ENCODE data around the gene RNF214. TPM values are rescaled to one million over a fixed set of nuclear protein-coding genes. Genes with fewer than 3 reads are reported as not detected.

RNF214 gene
- total and polyA plus RNA-seq, 3 donors from 2014 or later, result 37.8 to 48.9 (median 44.9) TPM

GRCh38 chr11:117328375-117329010 lies 96.0 kb downstream of the RNF214 start:
- intact Hi-C loops (cut with DNase I; ENCODE audit: low total_unique reads), result no loop called here

DNA sequence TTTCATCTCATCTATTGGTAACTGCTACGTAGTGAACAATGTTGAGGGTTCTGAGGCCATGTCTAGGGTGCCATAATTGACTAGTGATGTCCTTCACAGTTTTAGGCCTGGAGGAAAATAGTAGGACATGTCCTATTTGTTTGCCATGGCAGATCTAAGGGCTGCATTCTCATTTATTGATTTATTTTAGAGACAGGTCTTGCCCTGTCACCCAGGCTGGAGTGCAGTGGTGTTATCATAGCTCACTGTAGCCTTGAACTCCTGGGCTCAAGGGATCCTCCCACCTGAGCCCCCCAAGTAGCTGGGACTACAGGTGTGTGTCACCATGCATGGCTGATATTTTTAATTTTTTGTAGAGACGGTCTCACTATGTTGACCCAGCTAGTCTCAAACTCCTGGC lies 100.4 kb downstream of the RNF214 start:
- intact Hi-C loops (cut with DNase I; ENCODE audit: low total_unique reads), result no loop called here
- no peak for DNase-seq
- H3K4me1 ChIP-seq, result peaks cover 3% of the 10 kb centered on the region
- H3K4me3 ChIP-seq, result no peak overlapping the region
- H3K27me3 ChIP-seq, result no peaks in the 10 kb centered on the region
- WGBS, 2 donors, result 49 to 95% methylated on average over 2 of the region's 2 CpGs
- no peak overlapping the region for H3K27ac ChIP-seq
- H3K9me3 ChIP-seq, result no peaks in the 10 kb centered on the region
- no peaks in the 10 kb centered on the region for H3K36me3 ChIP-seq (ENCODE audit: low read depth, missing control alignments)
- TF ChIP-seq, protein P1, sequence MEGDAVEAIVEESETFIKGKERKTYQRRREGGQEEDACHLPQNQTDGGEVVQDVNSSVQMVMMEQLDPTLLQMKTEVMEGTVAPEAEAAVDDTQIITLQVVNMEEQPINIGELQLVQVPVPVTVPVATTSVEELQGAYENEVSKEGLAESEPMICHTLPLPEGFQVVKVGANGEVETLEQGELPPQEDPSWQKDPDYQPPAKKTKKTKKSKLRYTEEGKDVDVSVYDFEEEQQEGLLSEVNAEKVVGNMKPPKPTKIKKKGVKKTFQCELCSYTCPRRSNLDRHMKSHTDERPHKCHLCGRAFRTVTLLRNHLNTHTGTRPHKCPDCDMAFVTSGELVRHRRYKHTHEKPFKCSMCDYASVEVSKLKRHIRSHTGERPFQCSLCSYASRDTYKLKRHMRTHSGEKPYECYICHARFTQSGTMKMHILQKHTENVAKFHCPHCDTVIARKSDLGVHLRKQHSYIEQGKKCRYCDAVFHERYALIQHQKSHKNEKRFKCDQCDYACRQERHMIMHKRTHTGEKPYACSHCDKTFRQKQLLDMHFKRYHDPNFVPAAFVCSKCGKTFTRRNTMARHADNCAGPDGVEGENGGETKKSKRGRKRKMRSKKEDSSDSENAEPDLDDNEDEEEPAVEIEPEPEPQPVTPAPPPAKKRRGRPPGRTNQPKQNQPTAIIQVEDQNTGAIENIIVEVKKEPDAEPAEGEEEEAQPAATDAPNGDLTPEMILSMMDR (IDR thresholded peaks at IDR 0.05), result no peak
- no peak for TF ChIP-seq POLR2A (IDR thresholded peaks at IDR 0.05)

More at GRCh38 chr11:117328375-117329010, 96.0 kb downstream of the RNF214 start:
- WGBS, 2 donors, result 3% methylated on average over 15 of the region's 15 CpGs
- peak overlapping the region; percentile 67 to 83 for H3K4me3 ChIP-seq
- DNase-seq, result peak; percentile 58
- H3K36me3 ChIP-seq (ENCODE audit: low read depth, missing control alignments), result no peaks in the 10 kb centered on the region
- no peaks in the 10 kb centered on the region for H3K9me3 ChIP-seq
- H3K27ac ChIP-seq, result peak overlapping the region; percentile 82 to 90
- TF ChIP-seq, protein P1 (IDR thresholded peaks at IDR 0.05), result no peak
- TF ChIP-seq POLR2A (IDR thresholded peaks at IDR 0.05), result no peak
- H3K4me1 ChIP-seq, result peaks cover 3% of the 10 kb centered on the region
- no peaks in the 10 kb centered on the region for H3K27me3 ChIP-seq

DNA sequence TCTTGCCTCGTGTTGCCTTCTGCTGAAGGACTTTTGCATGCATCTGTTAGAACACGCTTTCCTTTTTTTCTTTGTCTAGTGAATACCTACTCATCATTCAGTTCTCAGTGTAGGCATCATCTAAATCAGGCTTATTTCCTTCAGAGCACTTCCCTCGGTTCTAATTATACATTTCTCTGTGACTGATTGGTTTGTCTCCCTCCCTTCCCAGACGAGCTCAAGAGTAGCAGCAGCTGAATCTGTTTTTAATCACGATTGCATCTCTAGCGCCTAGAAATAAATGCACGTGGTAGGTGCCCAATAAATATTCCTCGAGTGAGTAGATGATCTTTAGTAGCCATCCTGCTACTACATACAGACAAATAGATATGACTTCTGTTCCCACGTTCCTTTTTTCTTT lies 101.4 kb downstream of the RNF214 start:
- no peak for DNase-seq
- H3K4me1 ChIP-seq, result peaks cover 2% of the 10 kb centered on the region
- H3K9me3 ChIP-seq, result no peaks in the 10 kb centered on the region
- intact Hi-C loops (cut with DNase I; ENCODE audit: low total_unique reads), result no loop called here
- 82 to 85% methylated on average over 9 of the region's 9 CpGs for WGBS, 2 donors
- no peak overlapping the region for H3K27ac ChIP-seq
- TF ChIP-seq, protein P1 (IDR thresholded peaks at IDR 0.05), result no peak
- TF ChIP-seq POLR2A (IDR thresholded peaks at IDR 0.05), result no peak
- H3K36me3 ChIP-seq (ENCODE audit: low read depth, missing control alignments), result no peaks in the 10 kb centered on the region
- no peaks in the 10 kb centered on the region for H3K27me3 ChIP-seq
- H3K4me3 ChIP-seq, result no peak overlapping the region

DNA sequence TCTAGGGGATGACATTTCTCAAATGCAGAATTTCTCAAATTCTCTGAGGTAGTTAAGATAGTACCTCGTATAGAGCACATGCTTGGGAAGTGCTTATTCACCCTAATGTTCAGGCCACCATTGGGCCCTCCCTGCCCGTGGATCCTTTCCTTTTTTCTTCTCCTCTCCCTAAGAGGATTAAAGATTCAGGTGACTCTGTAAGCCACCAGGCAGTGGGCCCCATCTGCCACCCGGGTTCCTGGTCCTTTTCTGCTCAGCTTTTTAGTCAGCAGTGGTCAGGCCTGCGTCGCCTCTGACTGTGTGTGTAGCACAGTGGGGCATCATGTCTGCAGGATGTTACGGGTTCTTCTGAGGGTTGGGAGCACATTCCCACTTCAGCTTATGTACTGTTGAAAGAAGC lies 102.4 kb downstream of the RNF214 start:
- WGBS, 2 donors, result 91 to 96% methylated on average over 6 of the region's 6 CpGs
- intact Hi-C loops (cut with DNase I; ENCODE audit: low total_unique reads), result no loop called here
- H3K36me3 ChIP-seq (ENCODE audit: low read depth, missing control alignments), result no peaks in the 10 kb centered on the region
- no peak for DNase-seq
- TF ChIP-seq, protein P1 (IDR thresholded peaks at IDR 0.05), result no peak
- no peak for TF ChIP-seq POLR2A (IDR thresholded peaks at IDR 0.05)
- no peak overlapping the region for H3K4me3 ChIP-seq
- H3K4me1 ChIP-seq, result no peaks in the 10 kb centered on the region
- no peak overlapping the region for H3K27ac ChIP-seq
- no peaks in the 10 kb centered on the region for H3K27me3 ChIP-seq
- no peaks in the 10 kb centered on the region for H3K9me3 ChIP-seq

- Histone ChIP-seq H3K4me3 (no peak overlapping the region), H3K27ac (no peak overlapping the region), H3K27me3 (no peaks in the 10 kb centered on the region), H3K36me3 (ENCODE audit: low read depth, missing control alignments) (no peaks in the 10 kb centered on the region), H3K9me3 (no peaks in the 10 kb centered on the region), H3K4me1 (no peaks in the 10 kb centered on the region)
- WGBS, 2 donors, result 91% methylated on average over 5 of the region's 5 CpGs
- TF ChIP-seq, protein P1 (IDR thresholded peaks at IDR 0.05), result no peak
- TF ChIP-seq POLR2A (IDR thresholded peaks at IDR 0.05), result no peak
- intact Hi-C loops (cut with DNase I; ENCODE audit: low total_unique reads), result no loop called here
- DNase-seq, result no peak
These were observed 102.9 kb downstream of the RNF214 start for GRCh38 chr11:117335399-117335798.
